ENCODE results near the gene CAMTA1. TPM values are rescaled to one million over a fixed set of nuclear protein-coding genes. Genes with fewer than 3 reads are reported as not detected.

Gene CAMTA1
- total RNA-seq, 1 donor from 2014 or later: 69.9 TPM

DNA sequence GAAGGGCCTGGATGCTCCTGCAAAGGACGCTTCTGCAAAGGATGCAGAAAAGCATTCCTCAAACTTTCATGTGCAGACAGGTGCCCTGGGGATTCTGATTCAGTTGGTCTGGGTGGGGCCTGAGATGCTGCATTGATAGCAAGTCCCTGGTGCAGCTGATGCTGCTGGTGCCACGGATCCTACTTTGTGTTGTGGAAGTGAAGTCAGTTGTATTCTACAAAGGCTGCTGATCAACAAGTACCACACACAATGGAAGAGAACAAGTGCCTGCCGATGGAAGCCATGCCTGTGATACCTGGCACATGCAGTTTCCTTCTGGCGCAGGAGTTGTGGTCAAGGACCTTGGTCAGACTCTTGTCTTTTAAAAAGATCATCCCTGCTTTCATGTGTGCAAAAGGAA is 478.8 kb downstream of the CAMTA1 start:
- Mint-ChIP-seq H3K27ac (no peak overlapping the region), H3K9me3 (peaks cover 8% of the 10 kb centered on the region), H3K27me3 (peaks cover 2% of the 10 kb centered on the region), H3K4me1 (no peaks in the 10 kb centered on the region), H3K36me3 (ENCODE audit: low read depth) (no peaks in the 10 kb centered on the region), H3K4me3 (no peak overlapping the region)
- DNase-seq: peak; percentile 26
- intact Hi-C loops (cut with micrococcal nuclease): no loop called here

DNA sequence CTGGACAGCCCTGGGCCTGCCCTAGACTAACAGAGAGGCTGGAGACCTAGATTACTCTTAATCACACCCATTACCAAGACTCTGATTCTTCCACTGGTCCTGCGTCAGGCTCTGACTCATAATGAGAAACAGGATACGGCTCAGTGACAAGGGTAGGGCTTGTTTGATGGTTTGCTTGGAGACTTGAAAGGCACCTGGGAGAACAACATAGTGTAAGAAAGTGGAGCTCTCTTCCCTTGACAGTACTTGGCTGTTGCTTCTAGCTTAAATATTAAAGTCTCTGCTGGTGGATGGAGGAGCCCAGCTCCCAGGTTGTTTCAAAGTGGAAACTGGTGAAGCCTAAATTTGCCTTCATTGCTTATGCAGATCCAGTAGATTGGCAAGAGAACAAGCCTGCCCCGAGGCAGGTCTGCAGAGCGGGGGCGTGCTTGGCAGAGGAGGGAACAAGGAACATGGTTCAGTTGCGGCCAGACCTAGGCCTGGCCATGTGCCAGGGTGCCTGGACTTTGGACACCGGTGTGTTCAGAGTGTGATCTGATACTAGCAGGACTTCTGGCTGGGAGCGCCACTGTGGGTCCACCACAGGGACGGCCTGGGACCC is 480.6 kb downstream of the CAMTA1 start:
- H3K4me3 Mint-ChIP-seq: no peak overlapping the region
- H3K27ac Mint-ChIP-seq: no peak overlapping the region
- H3K4me1 Mint-ChIP-seq: no peaks in the 10 kb centered on the region
- DNase-seq: peak; percentile 45
- H3K36me3 Mint-ChIP-seq (ENCODE audit: low read depth): no peaks in the 10 kb centered on the region
- intact Hi-C loops (cut with micrococcal nuclease): no loop called here
- H3K9me3 Mint-ChIP-seq: peaks cover 14% of the 10 kb centered on the region
- H3K27me3 Mint-ChIP-seq: peaks cover 2% of the 10 kb centered on the region

- peak; percentile 47 for DNase-seq
- H3K4me3 Mint-ChIP-seq: no peak overlapping the region
- intact Hi-C loops (cut with micrococcal nuclease): no loop called here
- no peaks in the 10 kb centered on the region for H3K36me3 Mint-ChIP-seq (ENCODE audit: low read depth)
- H3K27me3 Mint-ChIP-seq: peaks cover 5% of the 10 kb centered on the region
- no peaks in the 10 kb centered on the region for H3K4me1 Mint-ChIP-seq
- H3K9me3 Mint-ChIP-seq: peaks cover 14% of the 10 kb centered on the region
- no peak overlapping the region for H3K27ac Mint-ChIP-seq
Measured at GRCh38 chr1:7266561-7266960, 481.3 kb downstream of the CAMTA1 start.

DNA sequence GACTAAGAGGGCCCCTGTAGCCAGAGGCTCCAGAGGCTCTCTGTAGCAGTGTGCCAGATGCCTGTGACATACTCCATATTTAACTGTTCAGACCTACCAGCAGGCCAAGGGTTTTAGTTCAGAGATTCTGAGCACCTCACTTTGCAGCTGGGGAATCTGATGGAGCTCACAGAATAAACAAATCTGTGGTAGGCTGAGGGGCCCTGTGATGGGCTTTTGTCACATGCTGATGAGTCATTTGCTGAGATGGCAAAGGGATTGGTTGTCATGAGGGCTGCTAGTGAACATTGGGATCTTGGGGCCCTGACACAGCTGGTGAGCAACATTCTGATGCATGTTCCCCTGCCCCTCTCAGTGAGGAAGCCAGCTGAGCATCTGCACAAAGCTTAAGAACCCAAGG is 482.2 kb downstream of the CAMTA1 start:
- Mint-ChIP-seq H3K4me3 (no peak overlapping the region), H3K27ac (no peak overlapping the region), H3K4me1 (no peaks in the 10 kb centered on the region), H3K36me3 (ENCODE audit: low read depth) (no peaks in the 10 kb centered on the region), H3K27me3 (peaks cover 7% of the 10 kb centered on the region), H3K9me3 (peaks cover 14% of the 10 kb centered on the region)
- intact Hi-C loops (cut with micrococcal nuclease): no loop called here
- peak; percentile 17 for DNase-seq

GRCh38 chr1:7268983-7269382 is 483.7 kb downstream of the CAMTA1 start:
- Mint-ChIP-seq H3K4me1 (no peaks in the 10 kb centered on the region), H3K27ac (no peak overlapping the region), H3K4me3 (no peak overlapping the region), H3K36me3 (ENCODE audit: low read depth) (no peaks in the 10 kb centered on the region), H3K27me3 (peaks cover 5% of the 10 kb centered on the region), H3K9me3 (peaks cover 14% of the 10 kb centered on the region)
- intact Hi-C loops (cut with micrococcal nuclease): no loop called here
- peak; percentile 7 for DNase-seq

GRCh38 chr1:7269525-7269924 is 484.3 kb downstream of the CAMTA1 start:
- Mint-ChIP-seq H3K27me3 (peaks cover 5% of the 10 kb centered on the region), H3K27ac (no peak overlapping the region), H3K36me3 (ENCODE audit: low read depth) (no peaks in the 10 kb centered on the region), H3K9me3 (peaks cover 14% of the 10 kb centered on the region), H3K4me1 (no peaks in the 10 kb centered on the region), H3K4me3 (no peak overlapping the region)
- intact Hi-C loops (cut with micrococcal nuclease): no loop called here
- peak; percentile 4 for DNase-seq

DNA sequence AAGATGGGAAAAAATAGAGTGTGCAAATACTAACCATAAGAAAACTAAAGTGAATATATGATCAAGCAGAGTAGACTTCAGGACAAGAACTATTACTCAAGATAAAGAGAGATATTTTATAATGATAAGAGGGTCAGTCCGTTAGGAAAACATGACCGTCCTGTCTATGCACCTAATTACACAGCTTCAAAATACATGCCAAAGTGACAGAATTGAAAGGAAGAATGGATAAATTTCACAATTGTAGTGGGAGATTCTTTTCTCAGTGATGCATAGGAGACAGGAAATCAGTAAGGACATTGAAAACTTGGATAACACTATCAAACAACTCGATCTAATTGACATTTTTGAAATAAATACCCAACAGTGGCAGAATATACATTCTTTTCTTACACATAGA is 489.0 kb downstream of the CAMTA1 start:
- DNase-seq: no peak
- intact Hi-C loops (cut with micrococcal nuclease): no loop called here
- H3K4me1 Mint-ChIP-seq: no peaks in the 10 kb centered on the region
- H3K36me3 Mint-ChIP-seq (ENCODE audit: low read depth): no peaks in the 10 kb centered on the region
- H3K27ac Mint-ChIP-seq: no peak overlapping the region
- no peak overlapping the region for H3K4me3 Mint-ChIP-seq
- H3K9me3 Mint-ChIP-seq: peaks cover 6% of the 10 kb centered on the region
- H3K27me3 Mint-ChIP-seq: peaks cover 5% of the 10 kb centered on the region

DNA sequence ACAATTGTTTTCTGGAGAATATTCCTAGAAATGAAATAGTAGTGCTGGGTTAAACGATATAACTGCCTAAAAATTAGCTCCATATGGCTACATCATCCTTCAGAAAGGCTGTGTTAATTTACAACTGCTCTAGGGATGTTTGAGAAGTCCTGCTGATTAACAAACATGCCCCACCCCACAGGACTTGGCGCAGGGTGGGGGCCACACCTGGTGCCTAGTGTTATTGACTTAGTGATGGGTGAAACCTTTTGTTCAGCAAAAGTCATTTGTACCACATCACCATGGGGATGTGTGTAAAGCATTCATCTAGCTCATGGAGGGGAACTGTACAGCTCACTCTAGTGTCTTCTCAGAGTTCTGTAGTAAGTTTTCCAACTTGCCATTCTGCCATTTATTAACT is 492.8 kb downstream of the CAMTA1 start:
- no peak overlapping the region for H3K4me3 Mint-ChIP-seq
- no peak overlapping the region for H3K27ac Mint-ChIP-seq
- H3K4me1 Mint-ChIP-seq: no peaks in the 10 kb centered on the region
- DNase-seq: no peak
- H3K36me3 Mint-ChIP-seq (ENCODE audit: low read depth): no peaks in the 10 kb centered on the region
- H3K27me3 Mint-ChIP-seq: no peaks in the 10 kb centered on the region
- H3K9me3 Mint-ChIP-seq: no peaks in the 10 kb centered on the region
- intact Hi-C loops (cut with micrococcal nuclease): no loop called here

- H3K4me3 Mint-ChIP-seq: no peak overlapping the region
- DNase-seq: no peak
- H3K4me1 Mint-ChIP-seq: no peaks in the 10 kb centered on the region
- no peaks in the 10 kb centered on the region for H3K27me3 Mint-ChIP-seq
- intact Hi-C loops (cut with micrococcal nuclease): no loop called here
- no peaks in the 10 kb centered on the region for H3K9me3 Mint-ChIP-seq
- no peak overlapping the region for H3K27ac Mint-ChIP-seq
- no peaks in the 10 kb centered on the region for H3K36me3 Mint-ChIP-seq (ENCODE audit: low read depth)
Measured at GRCh38 chr1:7278827-7279765, 493.8 kb downstream of the CAMTA1 start.

- no peaks in the 10 kb centered on the region for H3K4me1 Mint-ChIP-seq
- intact Hi-C loops (cut with micrococcal nuclease): no loop called here
- no peaks in the 10 kb centered on the region for H3K9me3 Mint-ChIP-seq
Measured at GRCh38 chr1:7279769-7280168, 494.5 kb downstream of the CAMTA1 start.

DNA sequence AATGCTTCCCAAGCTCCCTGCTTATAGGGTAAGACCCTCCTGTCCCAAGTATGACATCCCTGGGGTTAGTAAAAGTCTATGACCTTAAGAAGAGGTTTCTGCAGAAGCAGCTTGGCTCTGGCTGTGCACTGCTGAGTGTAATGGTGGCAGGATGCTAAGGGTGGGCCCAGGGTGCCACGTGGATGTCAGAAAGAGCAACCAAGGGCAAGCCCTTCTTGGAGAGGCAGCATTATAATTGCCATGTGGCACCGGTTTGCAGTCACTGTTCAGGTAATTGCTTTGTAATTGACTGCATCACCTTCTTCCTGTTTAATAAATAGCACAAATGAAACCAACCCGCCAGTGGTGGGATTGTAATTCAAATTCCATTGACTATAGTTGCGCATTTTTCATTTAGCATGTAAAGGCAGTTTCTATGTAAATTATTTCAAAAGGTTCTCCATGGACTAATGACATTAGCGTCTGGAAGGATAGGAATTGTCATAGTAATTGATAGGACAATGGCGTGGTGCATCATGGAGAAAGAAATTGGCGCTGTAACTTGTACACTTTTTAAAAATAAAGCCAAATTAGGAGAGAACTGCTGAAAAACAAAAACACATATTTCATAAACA is 495.2 kb downstream of the CAMTA1 start:
- no peak overlapping the region for H3K27ac Mint-ChIP-seq
- no peak overlapping the region for H3K4me3 Mint-ChIP-seq
- H3K36me3 Mint-ChIP-seq (ENCODE audit: low read depth): no peaks in the 10 kb centered on the region
- H3K9me3 Mint-ChIP-seq: no peaks in the 10 kb centered on the region
- intact Hi-C loops (cut with micrococcal nuclease): no loop called here
- no peaks in the 10 kb centered on the region for H3K4me1 Mint-ChIP-seq
- DNase-seq: no peak
- H3K27me3 Mint-ChIP-seq: no peaks in the 10 kb centered on the region

More at GRCh38 chr1:7279769-7280168, 494.5 kb downstream of the CAMTA1 start:
- H3K27ac Mint-ChIP-seq: no peak overlapping the region
- no peak for DNase-seq
- H3K4me3 Mint-ChIP-seq: no peak overlapping the region
- H3K27me3 Mint-ChIP-seq: no peaks in the 10 kb centered on the region
- no peaks in the 10 kb centered on the region for H3K36me3 Mint-ChIP-seq (ENCODE audit: low read depth)

GRCh38 chr1:7281821-7282220 is 496.6 kb downstream of the CAMTA1 start:
- Mint-ChIP-seq H3K27me3 (no peaks in the 10 kb centered on the region), H3K4me3 (no peak overlapping the region), H3K36me3 (ENCODE audit: low read depth) (no peaks in the 10 kb centered on the region), H3K9me3 (no peaks in the 10 kb centered on the region), H3K4me1 (no peaks in the 10 kb centered on the region), H3K27ac (no peak overlapping the region)
- intact Hi-C loops (cut with micrococcal nuclease): no loop called here
- peak; percentile 13 for DNase-seq

- Mint-ChIP-seq H3K9me3 (no peaks in the 10 kb centered on the region), H3K27ac (no peak overlapping the region), H3K36me3 (ENCODE audit: low read depth) (no peaks in the 10 kb centered on the region), H3K27me3 (no peaks in the 10 kb centered on the region), H3K4me1 (no peaks in the 10 kb centered on the region), H3K4me3 (no peak overlapping the region)
- peak; percentile 48 for DNase-seq
- intact Hi-C loops (cut with micrococcal nuclease): no loop called here
Measured at GRCh38 chr1:7284839-7285435, 499.7 kb downstream of the CAMTA1 start.
